ENCODE data around the gene ALPP. TPM values are rescaled to one million over a fixed set of nuclear protein-coding genes. Genes with fewer than 3 reads are reported as not detected.

ALPP gene
- total RNA-seq, 1 experiment from 2014 or later: 0.20 TPM

- H3K36me3 Mint-ChIP-seq (ENCODE audit: insufficient read depth in 1 of 3, low read depth in 3 of 3): peaks cover 2 to 6% (median 2%) of the 10 kb centered on the region in 3 experiments; a peak in 4 of 7 replicates
- no peaks in the 10 kb centered on the region for H3K79me2 ChIP-seq (ENCODE audit: insufficient read depth, low read length)
- H4K5ac ChIP-seq (ENCODE audit: insufficient read length, low read depth, low read length): no peak overlapping the region
- no peaks in the 10 kb centered on the region for H3K23me2 ChIP-seq (ENCODE audit: insufficient read length, low read depth, low read length, poor library complexity, severe bottlenecking)
- H3K9me3 ChIP-seq (ENCODE audit: control insufficient read depth, low read depth, low read length): no peaks in the 10 kb centered on the region
- H3K4me2 ChIP-seq (ENCODE audit: insufficient read depth, insufficient read length, low read length): no peak overlapping the region
- no peak overlapping the region for H3T11ph ChIP-seq (ENCODE audit: low read length)
- H3K27me3 ChIP-seq (ENCODE audit: insufficient read depth, low read length): no peaks in the 10 kb centered on the region
- H3K27ac ChIP-seq (ENCODE audit: insufficient read length, low read depth, low read length): no peak overlapping the region
- H2BK20ac ChIP-seq (ENCODE audit: low read depth, low read length, poor library complexity, severe bottlenecking): no peak overlapping the region
- no peak overlapping the region for H2AFZ ChIP-seq (ENCODE audit: low read length)
- no peak for TF ChIP-seq CTCF (conservative IDR thresholded peaks at IDR 0.05)
- no peak overlapping the region for H2BK5ac ChIP-seq (ENCODE audit: insufficient read length, low read length)
- no CpG with 5 or more reads among the region's 5 CpGs for WGBS (ENCODE audit: extremely low coverage, insufficient read length, low lambda C conversion rate)
- no peak for DNase-seq
- no peaks in the 10 kb centered on the region for H4K20me1 ChIP-seq (ENCODE audit: control insufficient read depth, insufficient read depth, insufficient read length)
- peaks cover 3 to 5% of the 10 kb centered on the region in 2 experiments; a peak in 2 of 5 replicates for H3K9me3 Mint-ChIP-seq
- H4K91ac ChIP-seq (ENCODE audit: insufficient read length, low read depth, low read length): no peak overlapping the region
- no peak overlapping the region for H2BK120ac ChIP-seq (ENCODE audit: low read depth, low read length, poor library complexity, severe bottlenecking)
- H2BK12ac ChIP-seq (ENCODE audit: insufficient read length, low read depth, low read length): no peak overlapping the region
- H4K8ac ChIP-seq (replicated peaks; ENCODE audit: insufficient read length, low read depth, low read length): no peak overlapping the region
- no peak overlapping the region for H3K14ac ChIP-seq (ENCODE audit: insufficient read depth, low read length)
- no peak overlapping the region for H3K4ac ChIP-seq (ENCODE audit: low read depth, low read length)
- H3K9ac ChIP-seq (ENCODE audit: extremely low read depth, insufficient read length, low read length): no peak overlapping the region
- H2BK15ac ChIP-seq (ENCODE audit: low read depth, low read length): no peak overlapping the region
- peaks cover 3% of the 10 kb centered on the region; the same call in 1 of the 2 replicates for H3K4me1 ChIP-seq (ENCODE audit: insufficient read depth, low read length)
- no peak overlapping the region for H2AK5ac ChIP-seq (ENCODE audit: insufficient read length, low read length)
- no peak overlapping the region for H3K23ac ChIP-seq (ENCODE audit: insufficient read length, low read depth, low read length)
- no peaks in the 10 kb centered on the region for H3K79me1 ChIP-seq (ENCODE audit: insufficient read depth, low read depth, low read length, poor library complexity, severe bottlenecking)
- H3K27ac Mint-ChIP-seq: no peak overlapping the region
- no peak overlapping the region for H3K4me3 Mint-ChIP-seq
- H3K18ac ChIP-seq (ENCODE audit: insufficient read length, low read depth, low read length): no peak overlapping the region
- H3K56ac ChIP-seq (ENCODE audit: insufficient read length, low read depth, low read length): no peak overlapping the region
- H3K4me1 Mint-ChIP-seq: peaks cover 11 to 19% of the 10 kb centered on the region in 2 experiments
- H3K27me3 Mint-ChIP-seq (ENCODE audit: low read depth): peaks cover 5% of the 10 kb centered on the region
Measured at GRCh38 chr2:232361646-232362045, 16.9 kb upstream of the ALPP start.

All from H9 (cell line).